GM18507 (cell line): Measurements from ENCODE around the gene MAN2B2.

Experiments
- DNase-seq: peaks from one replicate; pipeline ENCODE4 v3.0.0; 2011; ENCODE audit warnings: low read depth; ENCODE audit not compliant: insufficient read length; ENCODE audit errors: extremely low spot score
- FAIRE-seq: peaks from 2 replicates; lab custom pipeline; 2011; peaks lifted over from hg19 to GRCh38; lab: Jason Lieb, UNC

Gene MAN2B2

DNA sequence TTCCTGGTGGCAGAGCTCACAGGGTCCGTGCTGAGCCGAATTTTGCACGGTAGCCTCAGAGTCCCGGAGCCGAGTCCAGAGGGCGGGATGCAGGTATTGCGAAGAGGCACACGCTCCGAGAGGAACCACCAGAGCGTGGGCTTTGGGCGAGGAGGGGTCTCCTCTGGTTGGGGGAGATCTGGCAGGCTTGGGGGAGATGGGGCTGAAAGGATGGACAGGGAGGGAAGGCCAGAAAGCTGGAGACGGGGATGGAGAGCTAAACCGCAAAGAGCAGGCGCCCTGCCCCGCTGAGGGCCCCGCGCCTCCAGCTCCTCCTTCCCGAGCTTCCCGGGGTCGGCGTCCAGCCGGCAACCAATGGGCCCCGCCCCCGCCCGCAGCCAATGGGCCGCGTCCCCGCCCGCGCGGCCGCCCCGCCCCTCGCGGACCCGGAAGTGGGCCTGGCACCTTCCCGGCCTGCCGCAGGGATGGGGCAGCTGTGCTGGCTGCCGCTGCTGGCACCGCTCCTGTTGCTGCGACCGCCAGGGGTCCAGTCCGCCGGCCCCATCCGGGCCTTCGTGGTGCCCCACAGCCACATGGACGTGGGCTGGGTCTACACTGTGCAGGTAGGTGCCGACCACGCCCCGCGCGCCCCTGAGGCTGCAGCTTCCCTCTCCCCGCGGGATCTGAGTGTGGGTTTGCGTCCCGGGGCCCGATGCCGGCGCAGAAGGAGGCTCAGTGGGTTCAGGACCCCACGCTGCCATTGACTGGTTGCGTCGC lies at the start of gene MAN2B2:
Gene MAN2B2 (plus strand): TSS at position 443 of the 756 bp plus-strand sequence. CDS start 22 bp downstream, at position 465.
- no peak for FAIRE-seq
- peak; percentile 94 for DNase-seq

DNA sequence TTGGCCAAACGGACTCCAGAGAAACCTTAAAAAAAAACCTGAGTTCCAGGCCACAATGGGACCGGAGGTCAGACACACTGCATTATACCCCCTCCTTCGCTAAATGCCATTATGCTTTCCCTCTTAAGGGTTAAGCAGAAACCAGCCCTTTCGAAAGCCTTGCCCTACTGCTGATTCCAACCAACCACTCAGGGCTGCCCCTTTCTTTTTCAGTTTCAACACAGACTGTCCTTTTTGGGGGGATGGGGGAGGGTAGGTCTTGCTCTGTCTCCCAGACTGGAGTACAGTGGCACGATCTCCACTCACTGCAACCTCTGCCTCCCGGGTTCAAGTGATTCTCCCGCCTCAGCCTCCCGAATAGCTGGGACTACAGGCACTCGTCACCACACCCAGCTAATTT lies 49.5 kb upstream of the MAN2B2 start:
- FAIRE-seq (no peak), DNase-seq (no peak)

DNA sequence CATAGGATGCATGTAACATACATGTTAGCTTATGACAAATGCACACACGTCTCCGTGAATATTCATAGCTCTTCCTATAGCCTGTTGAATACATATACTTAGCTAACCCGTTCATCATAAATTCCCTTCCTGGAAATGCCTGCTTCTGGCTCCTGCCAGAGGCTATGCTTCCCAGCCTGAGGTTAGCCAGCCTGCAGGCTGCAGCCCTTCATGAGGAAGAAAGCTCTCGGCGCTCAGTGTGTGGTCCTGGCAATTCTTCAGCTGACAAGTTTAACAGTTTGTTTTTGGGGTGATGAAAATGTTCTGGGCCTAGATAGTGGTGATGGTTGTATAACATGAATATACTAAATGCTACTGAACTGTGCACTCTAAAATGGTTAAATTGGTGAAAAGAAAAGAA lies 48.8 kb upstream of the MAN2B2 start:
- FAIRE-seq (no peak), DNase-seq (no peak)

DNA sequence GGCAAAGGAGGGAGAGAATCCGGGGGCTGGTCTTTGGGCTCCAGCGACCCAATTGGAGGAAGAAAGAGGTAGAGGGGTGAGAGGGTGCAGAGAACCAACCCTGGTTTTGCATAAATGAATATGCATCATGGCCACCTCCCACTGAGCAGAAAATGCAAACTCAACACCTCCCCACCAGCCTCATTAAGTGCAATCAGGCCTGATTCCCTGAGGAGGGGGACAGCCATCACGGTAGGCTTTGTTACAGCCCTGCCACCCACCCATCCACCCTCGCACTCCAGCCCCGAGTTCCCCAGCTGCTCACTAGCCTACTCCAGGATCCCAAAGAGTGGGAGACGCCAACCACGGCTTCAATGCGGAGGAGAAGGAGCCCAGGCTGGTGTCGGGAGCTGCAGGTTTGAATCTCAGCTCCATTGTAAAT lies 48.3 kb upstream of the MAN2B2 start:
- DNase-seq, result no peak
- FAIRE-seq, result no peak

DNA sequence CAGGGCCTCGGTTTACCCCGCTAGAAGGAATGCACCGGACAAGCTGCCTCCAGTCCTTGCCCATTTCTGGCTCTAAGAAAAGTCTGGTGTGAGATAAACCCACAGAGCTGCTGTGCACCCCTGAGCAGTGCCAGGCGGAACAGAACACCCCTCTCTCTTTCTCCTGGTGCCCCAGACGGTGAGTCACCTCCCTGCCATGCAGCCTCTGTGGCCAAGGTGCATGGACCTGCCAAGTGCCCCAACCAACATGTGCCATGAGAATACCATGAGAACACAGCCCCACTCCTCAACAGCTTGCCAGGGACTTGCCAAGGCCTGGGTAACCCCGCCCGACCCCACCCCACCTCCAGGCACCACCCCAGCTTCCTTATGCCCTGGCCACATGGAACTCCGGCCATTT lies 47.7 kb upstream of the MAN2B2 start:
- FAIRE-seq (no peak), DNase-seq (no peak)

DNA sequence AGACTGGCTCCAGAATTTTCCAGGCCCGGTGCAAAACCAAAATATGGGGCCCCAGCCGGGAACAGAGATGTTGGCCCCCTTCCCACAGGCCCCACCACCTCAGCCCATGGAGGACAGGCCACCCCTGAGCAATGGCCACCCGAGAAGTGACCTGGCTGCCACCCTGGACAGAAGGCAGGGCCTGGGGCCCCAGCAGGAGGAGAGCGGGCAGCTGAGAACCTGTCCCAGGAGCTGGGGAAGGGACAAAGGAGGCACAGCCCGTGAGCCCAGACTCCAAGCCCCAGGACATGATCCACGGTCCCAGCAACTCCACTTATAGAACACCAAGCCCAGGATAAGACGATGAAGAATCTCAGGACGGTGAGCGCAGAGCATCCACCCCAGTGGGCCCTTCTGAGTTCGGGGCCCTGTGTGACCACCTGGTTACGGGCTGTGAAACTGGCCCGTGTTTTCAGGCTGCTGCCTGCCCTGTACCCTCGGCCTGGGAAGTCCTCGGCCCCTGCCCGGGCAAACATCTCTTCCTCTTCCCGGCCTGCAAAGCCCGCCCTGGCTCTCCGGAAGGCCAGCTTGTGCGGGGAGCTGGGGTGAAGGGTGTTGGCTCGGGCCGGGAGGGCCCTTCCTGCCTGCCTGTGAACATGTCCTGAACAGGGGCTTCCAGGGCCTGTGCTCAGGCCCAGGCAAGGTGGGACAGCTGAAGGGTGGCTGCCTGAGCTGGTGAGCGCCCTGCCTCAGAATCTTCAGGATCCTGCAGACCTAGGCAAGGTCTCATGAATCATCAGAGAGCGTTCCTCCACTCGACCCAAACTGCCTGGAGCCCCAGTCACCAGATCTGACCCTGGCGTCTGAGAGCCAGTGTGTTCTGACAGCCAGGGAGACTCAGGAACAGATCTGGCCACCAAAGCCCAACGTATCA lies 47.0 kb upstream of the MAN2B2 start:
- DNase-seq, result no peak
- FAIRE-seq, result no peak

DNA sequence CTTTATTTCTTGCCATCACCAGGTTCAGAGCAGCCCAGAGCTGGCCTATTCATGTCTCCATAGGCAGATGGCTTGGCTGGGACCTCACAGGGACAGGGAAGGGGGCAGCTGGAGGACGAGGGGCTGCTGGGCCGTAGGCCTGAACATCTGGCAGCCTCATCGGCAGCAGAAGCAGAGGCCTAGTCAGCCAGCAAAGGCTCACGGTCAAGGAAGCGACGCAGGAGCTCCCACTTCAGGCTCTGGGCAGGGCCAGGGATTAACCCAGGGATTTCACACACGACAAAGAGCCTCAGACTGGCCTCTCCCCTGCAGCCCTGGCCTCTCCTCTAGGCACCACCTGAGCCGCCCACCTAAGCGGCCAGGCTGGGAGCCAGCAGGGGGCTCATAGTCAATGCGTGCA lies 46.0 kb upstream of the MAN2B2 start:
- no peak for DNase-seq
- no peak for FAIRE-seq

DNA sequence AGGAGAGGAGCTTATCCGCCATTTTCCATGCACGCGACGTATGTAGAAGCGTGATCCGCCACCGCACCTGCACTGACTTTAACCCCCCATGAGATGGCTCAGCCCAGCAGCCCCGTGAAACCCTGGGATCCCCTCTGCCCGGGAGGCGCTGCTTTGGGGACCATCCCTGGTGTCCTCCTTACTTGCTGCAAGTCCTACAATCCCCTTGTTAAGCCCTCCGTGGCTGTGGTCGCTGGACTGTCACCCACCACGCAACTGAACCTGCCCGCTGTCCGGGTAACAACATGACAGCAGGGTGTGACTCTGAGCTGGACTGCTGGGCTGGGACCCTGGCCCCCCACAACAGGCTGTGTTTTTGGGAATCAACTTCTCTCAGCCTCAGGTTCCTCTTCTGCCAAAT lies 44.7 kb upstream of the MAN2B2 start:
- DNase-seq (no peak), FAIRE-seq (no peak)

DNA sequence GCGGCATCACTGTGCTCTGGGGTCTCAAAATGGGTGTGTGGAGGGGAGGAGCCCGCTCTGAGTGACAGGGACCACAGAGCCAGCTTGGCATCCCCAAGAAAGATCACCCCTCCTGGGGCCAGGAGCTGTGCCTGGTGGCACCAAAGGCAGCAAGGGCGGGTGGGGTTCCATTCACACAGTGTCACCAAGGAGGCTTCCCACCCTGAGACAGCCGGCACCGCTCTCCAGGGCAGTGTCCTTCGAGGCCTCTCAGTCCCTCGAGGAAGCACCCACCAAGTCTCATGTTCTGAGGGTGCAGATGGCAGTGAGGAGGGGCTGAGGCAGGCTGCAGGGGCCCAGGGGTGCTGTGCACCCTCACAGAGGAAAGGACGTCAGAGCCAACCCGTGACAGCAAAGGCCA lies 44.0 kb upstream of the MAN2B2 start:
- DNase-seq (no peak), FAIRE-seq (no peak)

DNA sequence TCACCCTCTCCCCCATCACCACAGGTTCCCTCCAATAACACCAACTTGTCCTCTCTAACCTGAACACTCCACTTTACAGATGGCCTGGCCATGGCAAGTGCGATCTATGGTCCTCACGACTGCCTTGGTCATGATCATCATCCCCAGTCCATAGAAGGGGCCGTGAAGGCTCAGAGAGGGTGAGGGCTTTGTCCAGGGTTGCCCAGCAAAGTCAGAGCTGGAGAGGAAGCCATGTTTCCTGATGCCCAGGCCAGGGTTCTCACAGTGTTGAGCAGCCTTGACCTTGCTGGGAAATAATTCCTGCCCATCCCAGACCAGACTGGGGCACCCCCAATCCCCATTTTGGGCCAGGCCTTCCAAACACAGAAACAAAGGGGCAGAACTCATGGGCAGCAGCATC lies 42.9 kb upstream of the MAN2B2 start:
- FAIRE-seq (no peak), DNase-seq (no peak)

DNA sequence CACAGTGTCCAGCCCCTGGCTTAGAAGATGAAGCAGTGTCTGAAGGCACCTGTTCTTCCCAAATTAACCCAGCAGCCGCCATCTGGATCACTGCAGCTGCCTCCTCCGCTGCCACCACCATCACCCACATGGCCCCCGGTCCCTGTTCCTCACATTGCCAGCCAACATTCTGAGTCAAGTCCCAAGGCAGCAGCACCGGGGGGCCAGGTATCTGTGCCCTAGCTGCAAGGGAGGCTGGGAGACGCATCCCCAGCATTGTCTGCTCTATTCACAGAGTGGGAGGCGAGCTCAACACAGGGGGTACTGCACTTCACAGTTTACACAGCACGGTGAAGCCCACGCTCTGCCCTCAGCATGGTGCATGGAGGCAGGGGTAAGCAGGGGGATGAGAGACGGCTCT lies 42.3 kb upstream of the MAN2B2 start:
- DNase-seq, result no peak
- no peak for FAIRE-seq

DNA sequence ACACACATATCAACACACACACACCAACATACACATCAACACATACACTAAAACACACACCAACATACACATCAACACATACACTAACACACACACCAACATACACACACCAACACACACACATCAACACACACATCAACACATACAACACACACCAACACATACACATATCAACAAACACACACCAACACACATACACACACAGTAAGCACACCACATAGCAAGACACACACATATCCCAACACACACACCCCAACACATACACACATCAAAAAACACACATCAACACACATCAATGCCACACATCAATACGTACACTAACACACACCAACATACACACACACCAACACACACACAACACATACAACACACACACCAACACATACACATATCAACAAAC lies 40.9 kb upstream of the MAN2B2 start:
- FAIRE-seq, result peak; percentile 24
- no peak for DNase-seq

DNA sequence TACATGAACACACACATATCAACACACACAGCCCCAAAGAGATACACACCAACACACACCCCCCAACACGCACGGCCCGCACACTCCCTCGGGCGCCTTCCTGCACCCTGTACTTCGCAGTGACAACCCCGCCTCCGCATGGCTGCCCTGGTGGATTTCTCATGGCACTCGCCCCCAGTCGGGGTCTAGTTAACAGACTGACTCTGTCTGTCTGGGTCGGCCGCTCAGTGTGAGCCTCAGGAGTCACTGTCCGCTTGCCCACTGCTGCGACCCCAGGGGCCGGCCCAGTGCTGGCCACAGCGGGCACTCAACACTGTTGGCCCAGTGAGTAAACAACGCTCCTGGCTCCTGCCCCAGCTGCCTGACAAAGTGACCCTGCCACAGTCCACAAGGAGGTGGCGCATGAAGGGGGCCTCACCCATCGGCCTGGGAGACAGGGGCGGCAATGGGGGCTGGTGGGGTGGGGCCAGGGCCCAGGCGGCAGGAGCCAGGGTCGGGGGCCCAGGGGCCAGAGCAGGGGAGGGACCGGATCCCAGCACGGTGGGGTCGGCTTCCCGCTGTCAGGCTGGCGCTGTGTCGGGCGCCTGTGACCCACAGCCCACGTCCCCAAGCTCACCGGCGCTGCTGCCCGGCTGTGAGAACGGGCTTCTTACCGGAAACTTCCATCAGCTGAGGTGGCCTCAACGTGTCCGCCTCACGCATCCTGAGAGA lies 40.2 kb upstream of the MAN2B2 start:
- no peak for FAIRE-seq

DNA sequence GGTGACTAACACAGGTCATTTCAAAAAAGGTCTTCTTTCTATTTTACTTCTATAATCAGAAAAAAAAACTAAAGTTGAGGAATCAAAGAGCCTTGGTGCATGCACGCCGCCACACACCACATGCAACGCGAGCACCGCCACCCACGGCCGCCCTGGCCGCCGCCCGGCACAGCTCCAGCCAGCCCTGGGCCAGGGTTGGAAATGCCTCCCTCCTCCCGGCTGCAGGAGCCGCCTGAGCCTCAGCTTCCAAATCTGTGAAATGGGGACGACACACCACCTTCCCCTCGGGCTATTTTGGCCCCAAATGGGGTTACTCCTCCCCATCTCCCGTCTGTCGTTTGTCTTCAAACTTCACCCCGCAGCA lies 39.7 kb upstream of the MAN2B2 start:
- FAIRE-seq, result no peak
- DNase-seq, result no peak

More for the DNA sequence above, 40.2 kb upstream of the MAN2B2 start:
- DNase-seq, result no peak

DNA sequence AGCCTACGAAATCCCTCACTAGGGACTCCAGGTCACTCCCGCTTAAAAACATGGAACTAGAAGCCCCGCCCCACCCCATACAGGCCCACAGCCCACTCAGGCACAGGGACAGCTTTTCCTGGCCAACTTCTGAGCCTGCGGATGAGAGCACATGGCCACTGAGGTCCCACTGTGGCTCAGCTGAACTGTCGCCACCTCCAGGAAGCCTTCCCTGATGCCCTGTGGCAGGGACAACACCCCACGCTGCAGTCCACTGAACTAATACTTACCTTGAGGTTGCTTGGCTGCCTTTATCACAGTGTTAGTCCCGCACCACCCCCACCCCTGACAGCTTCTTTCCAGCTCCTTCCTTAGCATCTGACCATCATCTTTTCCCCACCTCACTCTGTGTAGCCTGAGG lies 39.3 kb upstream of the MAN2B2 start:
- DNase-seq, result no peak
- FAIRE-seq, result no peak

DNA sequence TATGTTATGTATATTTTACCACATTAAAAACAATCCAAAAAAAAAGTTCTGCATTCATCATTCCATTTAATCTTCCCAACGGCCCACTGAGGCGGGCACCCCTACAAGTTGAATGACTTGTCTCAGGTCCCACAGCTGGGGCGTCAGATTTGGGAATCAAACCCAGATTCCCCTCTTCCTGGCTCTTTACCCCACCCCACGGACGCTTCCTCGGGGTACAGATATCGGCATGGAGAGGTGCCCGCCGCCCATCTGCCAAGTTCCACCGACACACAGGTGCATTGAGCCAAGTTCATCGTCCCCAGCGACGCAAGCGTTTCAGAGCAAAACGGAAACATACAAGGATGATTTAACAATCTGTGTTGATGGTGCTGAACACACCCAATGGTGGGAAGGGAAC lies 36.9 kb upstream of the MAN2B2 start:
- DNase-seq, result no peak

DNA sequence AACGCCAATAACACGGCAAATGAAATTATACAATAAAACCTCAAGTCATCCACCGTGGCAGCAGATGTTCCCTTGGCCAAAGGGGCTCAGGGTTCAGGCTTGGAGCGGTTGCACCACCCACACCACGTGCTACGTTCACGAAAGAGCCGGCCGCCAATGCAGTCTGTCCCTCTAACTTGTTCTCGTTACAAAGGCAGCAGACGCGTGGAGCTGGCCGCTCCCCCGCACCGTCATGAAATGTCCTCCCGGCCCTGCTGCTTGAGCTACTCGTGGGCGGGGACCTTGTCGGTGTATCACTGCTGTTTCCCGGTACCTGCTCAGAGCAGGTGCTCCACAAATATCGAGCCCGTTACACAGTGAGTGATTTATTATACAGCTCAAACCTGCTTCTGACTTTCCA lies 36.4 kb upstream of the MAN2B2 start:
- DNase-seq, result no peak
- no peak for FAIRE-seq

More for the DNA sequence above, 36.9 kb upstream of the MAN2B2 start:
- no peak for FAIRE-seq

DNA sequence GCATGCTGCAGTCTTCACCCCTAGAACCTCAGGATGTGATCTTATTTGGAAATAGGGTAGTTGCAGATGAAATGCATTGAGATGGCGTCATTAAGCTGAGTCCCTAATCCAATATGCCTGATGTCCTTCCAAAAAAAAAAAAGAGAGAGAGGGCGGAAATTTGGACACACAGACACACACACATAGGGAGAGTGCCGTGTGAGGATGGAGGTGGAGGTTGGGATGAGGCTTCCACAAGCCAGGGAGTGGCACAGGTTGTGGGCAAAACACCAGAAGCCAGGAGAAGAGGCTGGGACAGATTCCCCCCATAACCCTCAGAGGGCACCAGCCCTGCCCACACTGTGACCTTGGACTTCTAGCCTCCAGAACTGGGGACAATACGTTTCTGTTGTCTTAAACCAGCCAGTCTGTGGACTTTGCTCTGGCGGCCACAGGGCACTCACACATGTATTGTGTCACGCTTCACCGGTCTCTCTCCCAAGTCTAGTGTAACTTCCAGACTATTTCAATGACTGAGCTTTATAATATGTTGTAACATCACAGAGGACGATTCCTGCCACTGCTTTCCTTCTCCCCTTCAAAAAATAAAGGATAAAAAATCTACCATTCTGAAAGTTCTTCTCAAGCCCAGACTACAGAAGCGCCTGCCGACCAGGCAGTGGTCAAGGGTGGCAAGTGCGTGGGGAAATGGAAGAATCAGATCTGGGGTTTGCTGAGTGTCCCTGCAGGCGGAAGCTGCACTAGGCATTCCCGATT lies 35.8 kb upstream of the MAN2B2 start:
- no peak for FAIRE-seq
- DNase-seq, result no peak

DNA sequence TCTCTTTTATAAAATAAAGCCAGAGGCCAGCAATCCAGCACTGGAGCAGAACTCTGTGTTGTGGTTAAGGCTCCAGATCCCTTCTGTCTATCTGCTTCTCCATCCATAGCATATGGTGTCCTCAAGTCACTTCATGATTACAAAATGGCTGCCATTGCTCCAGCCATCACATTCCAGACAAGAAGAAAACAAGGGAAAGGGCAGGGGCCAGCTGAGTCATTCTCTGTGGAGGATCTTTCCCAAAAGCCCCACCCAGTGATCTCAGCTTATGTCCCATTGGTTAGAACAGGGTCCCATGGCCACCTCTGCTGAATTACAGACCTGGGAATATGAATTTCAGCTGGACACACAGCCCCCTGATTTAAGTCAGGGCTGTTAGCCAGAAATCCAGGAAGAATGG lies 34.1 kb upstream of the MAN2B2 start:
- FAIRE-seq, result no peak

DNA sequence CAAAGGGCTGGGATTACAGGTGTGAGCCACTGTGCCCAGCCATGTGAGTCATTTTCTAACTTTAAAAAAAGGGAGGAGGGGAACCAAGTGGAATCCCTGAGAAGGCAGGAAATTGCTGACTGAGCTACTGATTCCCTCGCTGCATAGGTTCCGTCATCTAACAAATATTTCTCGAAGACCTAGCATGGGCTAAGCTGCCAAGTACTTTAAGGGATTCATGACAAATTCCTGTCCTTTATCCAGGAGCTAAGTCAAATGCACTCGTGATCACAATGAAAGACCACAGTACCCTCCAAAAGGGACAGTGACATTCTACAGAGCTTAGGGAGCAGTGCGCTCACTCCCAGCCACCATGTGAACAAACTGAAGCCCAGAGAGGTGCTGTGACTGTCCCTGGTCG lies 33.2 kb upstream of the MAN2B2 start:
- no peak for DNase-seq
- FAIRE-seq, result no peak

More for the DNA sequence above, 34.1 kb upstream of the MAN2B2 start:
- DNase-seq, result no peak
